ENCODE measurements around the gene AKR1B1.

The AKR1B1 gene

GRCh38 chr7:134394056-134394455 is 64.8 kb downstream of the AKR1B1 start:
- no peak for DNase-seq (ENCODE audit: low read depth)
- in situ Hi-C loops (cut with HindIII; ENCODE audit: low sequenced_read_pairs), result no loop called here
- no peak overlapping the region for H3K4me3 ChIP-seq (ENCODE audit: low read depth, low read length)
- no peak for TF ChIP-seq CTCF (IDR thresholded peaks at IDR 0.05; ENCODE audit: low read depth, low read length, missing control alignments)
